Sciatic nerve (tissue), 2 donors: ENCODE data around the gene FECH. TPM values are rescaled to one million over a fixed set of nuclear protein-coding genes. Genes with fewer than 3 reads are reported as not detected.
"Not testable (repeated sequence)": the region's sequence is repeated elsewhere in the genome, so short reads cannot be mapped to it uniquely, and the experiment has no call there.

Experiments used
- ATAC-seq: fragments of 200-7000 bp; cut with Tn5 transposase; one replicate; pipeline ENCODE4 v1.9.1; 2020; ENCODE audit warnings: mild to moderate bottlenecking, moderate library complexity
- DNase-seq: peaks from one replicate; pipeline ENCODE4 v3.0.0-alpha.2; 2020; ENCODE audit warnings: low spot score
- intact Hi-C: fragments of 100-400 bp; cut with DNase I; formaldehyde crosslinking; loops from one replicate; pipeline ENCODE4 v1.14.2; 2022
- total RNA-seq: library from RNA; stranded (reverse); fragmentation: NEBNext Ultra II Directional; extraction: Animal tissue kit (Norgen Biotek cat#: 25700); gene quantifications from one replicate; pipeline ENCODE4 v1.2.1, GENCODE V29; 2021
- donor health status: DM: no; HTN: no; CAD: no.
- donor health status: DM: no; HTN: no; CAD: no.

Gene FECH
- total RNA-seq, 1 donor from 2014 or later = 47.0 TPM

GRCh38 chr18:57538614-57539013 is 47.9 kb downstream of the FECH start:
- DNase-seq (no peak), ATAC-seq (no peak)
- intact Hi-C loops = no loop called here

DNA sequence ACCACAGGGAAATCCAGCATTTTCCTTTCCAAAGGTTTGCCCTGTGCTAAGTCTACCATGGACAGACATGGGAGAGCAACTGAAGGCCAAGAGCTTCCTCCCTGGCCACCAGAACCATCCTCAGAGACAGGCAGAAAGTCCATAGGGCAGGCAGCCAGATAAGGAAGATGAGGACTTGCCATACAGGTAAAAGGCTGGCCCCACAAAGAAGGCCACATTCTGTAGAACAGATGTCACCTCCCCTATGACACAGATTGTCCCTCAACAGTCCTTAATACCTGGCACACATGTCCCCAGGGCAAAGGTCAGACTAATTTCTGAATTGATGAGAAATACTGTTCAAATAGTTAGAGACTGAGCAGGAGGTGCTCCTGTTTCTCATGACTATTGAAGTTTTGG is 52.0 kb downstream of the FECH start:
- intact Hi-C loops = no loop called here
- DNase-seq = no peak
- no peak for ATAC-seq

DNA sequence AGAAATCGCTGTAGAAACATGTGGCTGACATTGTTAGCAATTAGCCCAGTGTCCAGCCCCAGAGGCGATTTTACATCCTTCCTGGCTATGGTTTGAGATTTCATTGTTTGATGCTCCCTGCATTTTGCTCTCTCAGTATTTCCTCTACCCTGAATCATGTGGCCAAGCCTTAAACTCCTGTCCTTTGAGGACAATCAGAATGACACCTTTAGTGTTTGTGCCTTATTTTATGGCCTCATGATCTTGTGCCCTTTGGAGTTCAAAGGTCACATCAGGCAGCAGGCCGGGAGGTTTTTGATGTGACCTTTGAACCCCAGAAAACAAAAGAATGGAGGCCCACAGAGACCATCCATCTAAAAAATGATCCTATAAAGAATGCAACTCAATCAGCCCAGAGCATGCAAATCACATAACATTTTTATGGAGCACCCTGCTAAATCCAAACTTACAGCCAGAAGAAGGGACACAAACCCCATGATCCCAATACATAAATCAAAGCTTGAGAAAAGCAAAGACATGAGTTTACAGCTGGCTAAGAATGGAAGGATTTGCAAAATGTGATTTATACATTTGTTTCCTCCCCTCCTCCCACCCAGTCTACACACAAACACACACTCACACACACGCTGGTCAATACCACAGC is 52.5 kb downstream of the FECH start:
- DNase-seq = no peak
- intact Hi-C loops = no loop called here
- ATAC-seq = no peak

- intact Hi-C loops = no loop called here
- peak; percentile 67 for ATAC-seq
- no peak for DNase-seq
These were observed 53.3 kb downstream of the FECH start for GRCh38 chr18:57533006-57533867.

DNA sequence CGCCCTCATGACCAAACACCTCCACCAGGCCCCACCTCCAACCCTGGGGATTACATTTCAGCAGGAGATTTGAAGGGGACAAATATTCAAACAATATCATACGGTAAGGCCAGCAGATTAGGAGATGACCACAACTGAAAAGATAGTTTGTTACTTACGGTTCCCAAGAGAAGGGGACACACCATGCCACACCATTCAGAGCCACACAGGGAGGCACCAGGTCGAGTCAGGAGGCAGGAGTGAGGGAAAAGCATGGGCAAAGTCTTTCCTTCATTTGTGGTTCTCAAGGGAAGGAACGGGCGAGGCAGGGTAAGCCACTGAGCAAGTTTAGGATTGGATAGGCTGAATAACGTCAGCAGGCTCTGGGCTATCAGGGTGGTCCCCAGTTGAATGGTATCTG is 57.4 kb downstream of the FECH start:
- ATAC-seq (no peak), DNase-seq (no peak)
- intact Hi-C loops = no loop called here

GRCh38 chr18:57527556-57528229 is 58.8 kb downstream of the FECH start:
- DNase-seq = no peak
- no peak for ATAC-seq
- intact Hi-C loops = no loop called here

DNA sequence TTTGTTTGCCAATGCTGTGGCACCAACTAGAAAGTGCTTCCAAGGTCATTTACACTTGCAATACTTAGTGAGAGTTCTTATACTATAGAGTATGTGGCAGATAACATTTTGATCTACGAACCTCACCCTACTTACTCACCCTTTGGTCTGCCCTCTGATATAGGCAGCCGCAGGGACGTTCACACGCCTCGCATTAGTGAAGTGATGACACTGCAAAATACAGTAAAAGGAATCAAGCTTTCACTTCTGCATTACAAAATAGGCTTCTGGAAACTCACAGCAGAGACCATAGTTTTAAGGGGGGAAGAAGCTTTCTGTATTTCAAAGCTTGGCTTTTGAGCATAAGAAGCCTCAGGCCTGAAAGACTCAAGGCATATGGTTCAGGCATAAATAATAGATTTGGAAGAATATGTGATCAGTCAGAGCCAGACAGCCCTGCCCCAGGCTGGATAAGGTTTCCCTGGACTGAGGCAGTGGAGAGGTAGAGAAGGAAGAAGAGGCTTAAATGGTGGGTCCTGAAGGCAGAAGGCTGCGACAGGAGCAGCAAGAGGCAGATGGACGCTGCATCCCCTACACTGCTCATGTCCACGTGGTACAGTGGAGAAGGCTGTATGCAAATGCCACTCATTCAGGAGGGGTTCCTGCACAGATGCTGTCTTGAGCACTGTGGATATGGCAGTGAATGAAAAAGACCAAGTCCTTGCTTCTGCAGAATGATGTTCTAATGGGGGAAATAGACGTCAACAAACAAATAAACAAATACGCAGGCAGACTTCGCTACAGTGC is 63.1 kb downstream of the FECH start:
- DNase-seq (no peak), ATAC-seq (peak; percentile 50)
- intact Hi-C loops = no loop called here

DNA sequence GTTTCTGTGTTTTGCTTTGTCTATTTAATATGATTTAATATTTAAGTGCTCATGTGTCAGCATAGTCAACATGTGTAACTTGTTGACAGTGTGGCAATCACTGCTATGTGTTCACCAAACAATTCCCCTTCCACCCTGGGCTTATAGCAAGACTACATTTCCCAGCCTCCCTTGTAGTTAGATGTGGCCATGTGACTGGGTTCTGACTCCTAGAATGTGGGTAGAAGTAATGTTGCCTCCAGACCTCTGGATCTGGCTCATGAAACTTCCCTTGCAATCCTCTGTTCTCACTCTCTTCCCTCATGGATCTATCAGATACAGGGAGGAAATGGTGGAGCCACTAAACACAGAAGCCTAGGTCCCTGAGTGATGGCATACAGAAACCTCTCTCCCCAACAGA is 64.2 kb downstream of the FECH start:
- intact Hi-C loops, ATAC-seq, DNase-seq: not testable (repeated sequence)

- DNase-seq = no peak
- ATAC-seq = no peak
- intact Hi-C loops = no loop called here
These were observed 66.7 kb downstream of the FECH start for GRCh38 chr18:57519668-57520424.

DNA sequence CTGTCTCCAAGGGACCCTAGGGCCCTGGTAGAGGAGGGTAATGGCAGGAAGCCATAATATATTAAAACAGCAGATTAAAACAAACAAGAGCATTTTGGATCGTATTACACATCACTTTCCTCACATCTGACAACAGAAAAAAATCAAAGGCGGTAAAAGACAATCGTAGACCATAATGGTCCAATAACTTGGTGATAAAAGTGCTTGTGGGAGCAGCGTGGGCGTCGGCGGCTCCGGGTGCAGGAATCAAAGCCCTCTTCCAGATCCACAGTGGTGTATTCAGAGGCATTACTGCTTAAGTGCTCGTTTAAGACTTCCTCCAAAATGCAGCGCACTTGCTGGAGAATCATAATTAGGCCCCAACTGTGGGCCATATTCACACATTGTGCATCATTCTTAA is 68.0 kb downstream of the FECH start:
- DNase-seq = no peak
- ATAC-seq = no peak
- intact Hi-C loops = no loop called here

- intact Hi-C loops = no loop called here
- no peak for DNase-seq
These were observed 70.4 kb downstream of the FECH start for GRCh38 chr18:57516056-57516455.

GRCh38 chr18:57505231-57505630 is 81.3 kb downstream of the FECH start:
- no peak for DNase-seq
- intact Hi-C loops = no loop called here
- no peak for ATAC-seq

More at GRCh38 chr18:57516056-57516455, 70.4 kb downstream of the FECH start:
- no peak for ATAC-seq

GRCh38 chr18:57502624-57503023 is 83.9 kb downstream of the FECH start:
- no peak for DNase-seq
- no peak for ATAC-seq
- intact Hi-C loops = no loop called here

DNA sequence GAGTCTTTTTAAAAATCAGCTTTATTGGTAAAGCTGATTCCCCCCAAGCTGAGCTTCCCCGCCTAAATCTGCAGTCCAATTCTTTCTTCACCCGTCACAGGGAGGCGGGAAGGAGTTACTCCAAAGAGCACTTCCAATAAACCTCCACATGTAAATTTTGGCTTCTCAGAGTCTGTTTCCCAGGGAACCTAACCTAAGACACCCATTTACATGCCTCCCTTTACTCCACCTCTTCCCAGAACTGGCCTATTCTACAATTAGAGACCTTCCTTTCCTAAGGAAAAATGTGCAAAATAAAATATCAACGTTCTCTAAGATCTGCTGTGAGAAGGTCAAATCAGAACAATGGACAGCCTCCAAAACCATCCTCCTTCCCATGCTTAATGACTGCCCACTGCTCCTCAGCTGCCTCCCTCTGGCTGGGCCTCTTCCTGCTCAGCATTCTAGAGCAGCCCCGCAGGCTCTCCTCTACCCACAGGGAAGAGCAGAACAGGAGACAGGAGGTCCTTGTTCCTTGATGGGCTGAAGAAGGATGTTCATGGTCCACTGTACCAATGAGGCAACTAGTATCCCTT is 87.7 kb downstream of the FECH start:
- ATAC-seq = no peak
- intact Hi-C loops = no loop called here
- no peak for DNase-seq
